CD14-positive monocyte (primary cell): ENCODE measurements around the gene ZNF296. TPM values are rescaled to one million over a fixed set of nuclear protein-coding genes. Genes with fewer than 3 reads are reported as not detected.
"Not testable (repeated sequence)": the region's sequence is repeated elsewhere in the genome, so short reads cannot be mapped to it uniquely, and the experiment has no call there.

Experiments used
- DNase-seq, 3 donors: peaks; one replicate each; pipeline ENCODE4 v3.0.0-alpha.2; 2011 to 2022
- H2AFZ ChIP-seq: 2 replicates; pipeline ENCODE4 v1.6.0; 2012; ENCODE audit warnings: mild to moderate bottlenecking, low read depth, low read length, inconsistent platforms; ENCODE audit not compliant: insufficient read depth, poor library complexity, severe bottlenecking
- H3K27ac ChIP-seq, 2 donors: 1 replicate in 1 of 2; 2 replicates in 1 of 2; pipeline ENCODE4 v1.5.1; 2012 to 2013; ENCODE audit warnings: low read length in 2 of 2, control low read depth in 1 of 2, inconsistent platforms in 1 of 2, low read depth in 1 of 2, mild to moderate bottlenecking in 1 of 2
- H3K27me3 ChIP-seq, 2 donors: one replicate each; pipeline versions ENCODE4 v1.6.0 to v1.6.1; 2011 to 2013; ENCODE audit warnings: low read length in 2 of 2; ENCODE audit not compliant: control insufficient read depth in 2 of 2, insufficient read depth in 2 of 2
- H3K36me3 ChIP-seq, 2 donors: replicated peaks in 1 of 2; 1 replicate in 1 of 2; 2 replicates in 1 of 2; pipeline versions ENCODE4 v1.5.1 to v1.6.1; 2012 to 2013; ENCODE audit warnings: low read length in 2 of 2, control low read depth in 1 of 2, inconsistent platforms in 1 of 2, mild to moderate bottlenecking in 1 of 2; ENCODE audit not compliant: insufficient read depth in 2 of 2, control insufficient read depth in 1 of 2
- H3K4me1 ChIP-seq, 2 donors: 1 replicate in 1 of 2; 2 replicates in 1 of 2; pipeline versions ENCODE4 v1.5.1 to v1.6.1; 2012 to 2013; ENCODE audit warnings: low read length in 2 of 2, control low read depth in 1 of 2, inconsistent platforms in 1 of 2, mild to moderate bottlenecking in 1 of 2, moderate library complexity in 1 of 2; ENCODE audit not compliant: insufficient read depth in 2 of 2, control insufficient read depth in 1 of 2
- H3K4me2 ChIP-seq: replicated peaks from 2 replicates; pipeline ENCODE3; 2012; ENCODE audit warnings: low read length, moderate library complexity, mild to moderate bottlenecking; ENCODE audit not compliant: poor library complexity, severe bottlenecking; ENCODE audit errors: extremely low read depth
- H3K4me3 ChIP-seq, 3 experiments: fragments of 200-600 bp in 1 of 3; sonication (generic) in 1 of 3; replicated peaks in 1 of 3; 1 replicate in 2 of 3; 2 replicates in 1 of 3; pipeline ENCODE4 v1.5.1; 2011 to 2013; ENCODE audit warnings: low read length in 3 of 3, mild to moderate bottlenecking in 3 of 3, control low read depth in 2 of 3, low read depth in 2 of 3, inconsistent platforms in 1 of 3, moderate library complexity in 1 of 3
- H3K79me2 ChIP-seq: 2 replicates; pipeline ENCODE4 v1.6.0; 2012; ENCODE audit warnings: mild to moderate bottlenecking, control low read depth, inconsistent platforms, low read length, moderate library complexity; ENCODE audit not compliant: insufficient read depth
- H3K9ac ChIP-seq: 2 replicates; pipeline ENCODE4 v1.6.0; 2017; ENCODE audit warnings: low read length, mild to moderate bottlenecking; ENCODE audit not compliant: insufficient read depth, poor library complexity, severe bottlenecking
- H3K9me3 ChIP-seq, 2 donors: replicated peaks in 1 of 2; 1 replicate in 1 of 2; 2 replicates in 1 of 2; pipeline versions ENCODE4 v1.5.1 to v1.6.1; 2012 to 2013; ENCODE audit warnings: low read length in 2 of 2, control low read depth in 1 of 2; ENCODE audit not compliant: control insufficient read depth in 1 of 2, insufficient read depth in 1 of 2
- H4K20me1 ChIP-seq: 2 replicates; pipeline ENCODE4 v1.6.0; 2012; ENCODE audit warnings: mild to moderate bottlenecking, low read length, control low read depth, moderate library complexity; ENCODE audit not compliant: insufficient read depth
- H3K27ac Mint-ChIP-seq, 7 donors: one replicate each; pipeline ENCODE4 v1.8.0; 2020; ENCODE audit warnings: mild to moderate bottlenecking in 7 of 7, mixed read lengths in 7 of 7, moderate library complexity in 6 of 7, inconsistent platforms in 2 of 7
- H3K27me3 Mint-ChIP-seq, 3 donors: one replicate each; pipeline ENCODE4 v1.8.0; 2021 to 2022; ENCODE audit warnings: low read depth in 3 of 3, mild to moderate bottlenecking in 3 of 3, mixed read lengths in 3 of 3, moderate library complexity in 3 of 3, inconsistent platforms in 1 of 3
- H3K36me3 Mint-ChIP-seq, 2 donors: one replicate each; pipeline ENCODE4 v1.8.0; 2020; ENCODE audit warnings: mixed read lengths in 2 of 2, inconsistent platforms in 1 of 2, mild to moderate bottlenecking in 1 of 2
- H3K4me1 Mint-ChIP-seq: one replicate; pipeline ENCODE4 v1.8.0; 2020; ENCODE audit warnings: mild to moderate bottlenecking, mixed read lengths
- H3K4me3 Mint-ChIP-seq, 2 donors: one replicate each; pipeline ENCODE4 v1.8.0; 2020; ENCODE audit warnings: mild to moderate bottlenecking in 2 of 2, mixed read lengths in 2 of 2, moderate library complexity in 1 of 2
- H3K9me3 Mint-ChIP-seq, 7 donors: one replicate each; pipeline ENCODE4 v1.8.0; 2020 to 2022; ENCODE audit warnings: mixed read lengths in 7 of 7, mild to moderate bottlenecking in 6 of 7, moderate library complexity in 6 of 7, inconsistent platforms in 2 of 7
- WGBS: methylation state at CpG from one replicate; pipeline ENCODE4 v1.1.5; 2013; ENCODE audit warnings: missing lambda C conversion rate; ENCODE audit not compliant: insufficient coverage; 5-methylcytosine and 5-hydroxymethylcytosine counted together
- intact Hi-C, 2 donors: fragments of 100-400 bp; cut with micrococcal nuclease; formaldehyde crosslinking; loops; one replicate each; pipeline versions ENCODE4 v1.15.0 to v1.15.1; 2023
- polyA plus RNA-seq, 3 donors: library from polyadenylated mRNA; depleted of rRNA in 1 of 3; unstranded in 2 of 3; stranded (reverse) in 1 of 3; fragments of 300-500 nt in 2 of 3; fragments of >200 nt in 1 of 3; fragmentation: Illumina TruSeq in 2 of 3; gene quantifications; 1 replicate in 2 of 3; 2 replicates in 1 of 3; pipeline ENCODE4 v1.2.3, GENCODE V29; 2012 to 2021
- TF ChIP-seq, protein P1 (sequence below): fragments of 200-600 bp; IDR thresholded peaks from one replicate; pipeline ENCODE4 v1.8.0; 2022; ENCODE audit warnings: antibody characterized with exemption, mild to moderate bottlenecking

The ZNF296 gene
- polyA plus RNA-seq, 3 donors = 3.8 to 7.2 (median 6.5) TPM

DNA sequence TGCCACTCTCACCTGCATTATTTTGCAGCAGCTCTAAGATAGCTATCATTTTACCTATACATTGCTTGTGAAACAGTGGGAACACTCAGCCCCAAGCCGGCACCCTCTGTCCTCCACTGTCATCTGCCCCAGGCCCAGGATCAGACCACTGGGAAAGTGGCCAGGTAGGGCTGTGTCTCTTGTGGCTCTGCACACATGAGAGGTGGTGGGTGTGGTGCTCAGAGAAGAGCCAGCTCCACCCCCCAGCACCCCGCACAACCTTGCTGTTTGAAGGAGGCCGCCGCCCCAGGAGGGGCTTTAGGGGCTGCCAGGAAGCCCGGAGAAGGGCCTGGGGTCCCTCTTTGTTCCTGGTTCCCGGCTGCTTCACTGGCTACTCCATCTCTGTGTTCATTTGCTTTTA is 43.3 kb upstream of the ZNF296 start:
- Histone ChIP-seq H3K4me1 (peaks cover 20 to 30% of the 10 kb centered on the region in 2 donors), H3K79me2 (peaks cover 64% of the 10 kb centered on the region), H3K4me3 (no peak overlapping the region), H3K27me3 (no peaks in the 10 kb centered on the region), H3K36me3 (no peaks in the 10 kb centered on the region), H3K4me2 (no peak overlapping the region), H4K20me1 (peaks cover 82% of the 10 kb centered on the region), H3K9ac (no peak overlapping the region), H2AFZ (no peak overlapping the region), H3K9me3 (no peaks in the 10 kb centered on the region), H3K27ac (no peak overlapping the region)
- no peaks in the 10 kb centered on the region for H3K9me3 Mint-ChIP-seq
- no CpG with 5 or more reads among the region's 6 CpGs for WGBS
- peaks cover 4 to 11% of the 10 kb centered on the region in 2 donors for H3K36me3 Mint-ChIP-seq
- H3K27me3 Mint-ChIP-seq = peaks cover 6 to 11% (median 7%) of the 10 kb centered on the region in 3 donors
- H3K4me3 Mint-ChIP-seq = no peak overlapping the region
- H3K4me1 Mint-ChIP-seq = peaks cover 42% of the 10 kb centered on the region
- DNase-seq = no peak
- intact Hi-C loops = no loop called here
- H3K27ac Mint-ChIP-seq = peak overlapping the region in 1 of 7 donors; percentile 69
- TF ChIP-seq, protein P1, sequence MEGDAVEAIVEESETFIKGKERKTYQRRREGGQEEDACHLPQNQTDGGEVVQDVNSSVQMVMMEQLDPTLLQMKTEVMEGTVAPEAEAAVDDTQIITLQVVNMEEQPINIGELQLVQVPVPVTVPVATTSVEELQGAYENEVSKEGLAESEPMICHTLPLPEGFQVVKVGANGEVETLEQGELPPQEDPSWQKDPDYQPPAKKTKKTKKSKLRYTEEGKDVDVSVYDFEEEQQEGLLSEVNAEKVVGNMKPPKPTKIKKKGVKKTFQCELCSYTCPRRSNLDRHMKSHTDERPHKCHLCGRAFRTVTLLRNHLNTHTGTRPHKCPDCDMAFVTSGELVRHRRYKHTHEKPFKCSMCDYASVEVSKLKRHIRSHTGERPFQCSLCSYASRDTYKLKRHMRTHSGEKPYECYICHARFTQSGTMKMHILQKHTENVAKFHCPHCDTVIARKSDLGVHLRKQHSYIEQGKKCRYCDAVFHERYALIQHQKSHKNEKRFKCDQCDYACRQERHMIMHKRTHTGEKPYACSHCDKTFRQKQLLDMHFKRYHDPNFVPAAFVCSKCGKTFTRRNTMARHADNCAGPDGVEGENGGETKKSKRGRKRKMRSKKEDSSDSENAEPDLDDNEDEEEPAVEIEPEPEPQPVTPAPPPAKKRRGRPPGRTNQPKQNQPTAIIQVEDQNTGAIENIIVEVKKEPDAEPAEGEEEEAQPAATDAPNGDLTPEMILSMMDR = no peak

DNA sequence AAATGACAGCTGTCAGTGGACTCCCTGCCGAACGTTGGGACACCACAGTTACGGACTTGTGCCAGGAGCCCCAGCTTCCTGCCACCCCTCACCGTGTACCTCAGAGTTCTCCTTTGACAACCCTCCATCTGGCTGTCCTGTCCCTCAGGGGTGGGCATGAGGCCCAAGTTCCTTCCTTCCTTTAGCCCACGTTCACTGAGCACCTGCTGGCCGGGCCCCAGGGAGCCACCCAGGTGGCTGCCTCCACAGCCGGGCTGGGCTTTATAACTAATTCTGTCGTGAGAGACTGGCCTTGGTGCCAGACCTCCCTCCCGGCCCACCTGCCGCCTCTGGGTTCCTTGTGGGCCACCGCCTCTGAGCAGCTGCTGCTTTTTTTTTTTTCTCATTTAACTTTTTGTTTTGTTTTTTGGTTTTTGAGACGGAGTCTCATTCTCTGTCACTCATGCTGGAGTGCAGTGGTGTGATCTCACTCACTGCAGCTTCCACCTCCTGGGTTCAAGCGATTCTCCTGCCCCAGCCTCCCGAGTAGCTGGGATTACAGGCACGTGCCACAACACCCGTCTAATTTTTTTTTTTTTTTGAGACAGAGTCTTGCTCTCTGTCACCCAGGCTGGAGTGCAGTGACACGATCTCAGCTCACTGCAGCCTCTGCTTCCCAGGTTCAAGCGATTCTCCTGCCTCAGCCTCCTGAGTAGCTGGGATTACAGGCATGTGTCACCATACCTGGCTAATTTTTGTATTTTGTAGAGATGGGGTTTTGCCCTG is 42.5 kb upstream of the ZNF296 start:
- H3K36me3 ChIP-seq, intact Hi-C loops, H3K4me2 ChIP-seq, H2AFZ ChIP-seq, H3K9ac ChIP-seq, H3K9me3 Mint-ChIP-seq, H3K27ac ChIP-seq, H3K27me3 ChIP-seq, H3K4me3 ChIP-seq, H3K9me3 ChIP-seq, DNase-seq: not testable (repeated sequence)
- Mint-ChIP-seq H3K27me3 (peaks cover 6 to 11% (median 7%) of the 10 kb centered on the region in 3 donors), H3K36me3 (peaks cover 4 to 11% of the 10 kb centered on the region in 2 donors), H3K4me1 (peaks cover 44% of the 10 kb centered on the region), H3K4me3 (peak overlapping the region in 1 of 2 donors; percentile 16), H3K27ac (peak overlapping the region in 1 of 7 donors; percentile 25)
- H3K4me1 ChIP-seq = peaks cover 20 to 30% of the 10 kb centered on the region in 2 donors
- peaks cover 60% of the 10 kb centered on the region for H3K79me2 ChIP-seq
- WGBS = 14% methylated on average over 13 of the region's 18 CpGs
- H4K20me1 ChIP-seq = peaks cover 87% of the 10 kb centered on the region
